SIG-M5 treated with dmso at 0.1 percent for 504 hours (cell line): Measurements from ENCODE around the gene EMC9.

Experiments
- DNase-seq: peaks from one replicate; lab custom pipeline; 2025; ENCODE audit not compliant: unreplicated experiment; lab: John Stamatoyannopoulos, UW

Gene EMC9

DNA sequence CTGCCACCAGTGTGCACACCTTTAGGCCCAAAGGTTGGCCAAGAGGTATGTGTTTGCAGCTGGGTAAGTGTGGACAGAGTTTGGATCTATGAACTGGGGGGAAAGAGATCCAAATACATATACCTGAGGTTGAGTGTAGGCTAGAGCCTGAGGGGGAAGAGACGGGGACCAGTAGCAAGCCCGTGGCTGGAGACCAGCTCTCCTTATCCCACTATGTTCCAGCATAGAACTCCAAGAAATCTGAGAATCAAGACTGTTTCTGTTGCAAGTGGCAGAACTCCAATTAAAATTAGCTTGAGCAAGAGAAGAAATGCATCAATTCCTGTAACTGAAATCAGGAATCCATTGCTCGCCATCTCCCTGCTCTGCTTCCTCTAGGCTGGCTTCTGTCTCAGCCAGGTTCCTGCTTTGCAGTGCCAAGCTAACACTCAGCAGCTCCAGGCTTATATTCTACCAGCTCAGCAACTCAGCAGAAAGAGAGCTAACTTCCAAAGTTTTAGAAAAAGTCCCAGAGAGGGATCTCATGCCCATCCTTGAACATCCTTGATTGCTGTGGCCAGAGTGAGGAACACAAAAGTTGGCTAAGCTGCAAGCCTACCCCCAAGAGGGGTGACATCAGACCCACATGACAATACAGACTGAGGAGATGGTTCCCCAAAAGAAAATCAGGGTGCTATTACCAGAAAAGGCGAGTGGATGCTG is 48.7 kb downstream of the EMC9 start:
- DNase-seq = no peak

DNA sequence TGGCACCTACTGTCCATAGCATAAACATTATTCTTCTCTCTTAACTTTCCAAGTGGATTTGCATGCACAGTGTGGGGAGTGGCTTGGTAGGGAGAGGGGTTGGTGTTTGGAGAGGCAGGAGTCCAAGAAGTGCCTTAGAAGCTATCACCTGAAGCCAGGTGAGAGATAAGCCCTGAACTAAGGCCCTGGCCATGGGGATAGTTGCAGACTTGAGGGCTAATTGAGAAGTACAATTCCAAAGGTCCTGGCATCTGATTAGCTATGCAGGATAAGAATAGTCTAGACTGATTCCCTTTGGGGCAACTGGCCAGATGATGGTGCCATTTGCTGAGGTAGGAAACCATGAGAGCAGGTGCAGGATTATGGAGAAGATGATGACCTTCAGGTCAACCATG is 49.3 kb downstream of the EMC9 start:
- DNase-seq = no peak

DNA sequence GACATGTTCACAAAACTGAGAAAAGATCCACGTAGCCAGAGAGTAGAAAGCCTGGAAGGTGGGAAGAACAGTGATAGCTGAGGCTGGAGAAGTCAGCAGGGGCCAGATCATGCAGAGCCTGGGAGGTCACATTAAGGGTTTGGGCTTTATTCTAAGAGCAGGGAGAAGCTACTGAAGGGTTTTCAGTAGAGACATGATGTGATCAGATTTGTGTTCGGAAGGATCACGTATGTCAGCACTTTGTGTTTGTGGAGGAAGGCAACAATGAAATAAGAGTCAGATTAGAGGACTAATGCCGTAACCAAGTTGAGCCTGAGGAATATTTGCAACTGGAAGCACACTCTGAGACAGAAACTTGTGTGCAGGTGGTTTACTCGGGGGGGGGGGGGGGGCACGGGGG is 51.5 kb downstream of the EMC9 start:
- no peak for DNase-seq
